HepG2 (cell line): ENCODE data around the gene DOCK4. TPM values are rescaled to one million over a fixed set of nuclear protein-coding genes. Genes with fewer than 3 reads are reported as not detected.

Experiments
- ATAC-seq: fragments of 200-7000 bp; cut with Tn5 transposase; 3 replicates; pipeline ENCODE4 v1.9.1; 2020; ENCODE audit warnings: mild to moderate bottlenecking, moderate library complexity
- BruUV-seq: library from RNA; stranded (reverse); fragments of 400-500 nt; replicated peaks from 2 replicates; lab custom pipeline; 2021; lab: Mats Ljungman, UMichigan
- CTCF ChIA-PET: fragments of 300-600 bp; formaldehyde crosslinking; extraction: SDS; loops from one replicate; lab custom pipeline; 2021; ENCODE audit warnings: low total read pairs, inconsistent platforms, low intra/inter-chr PET ratio; lab: Yijun Ruan, JAX
- POLR2A ChIA-PET: fragments of 350-600 bp; sonication (Branson Sonifier 250); formaldehyde crosslinking; loops from one replicate; lab custom pipeline; 2020; ENCODE audit warnings: antibody characterized with exemption, inconsistent platforms; lab: Yijun Ruan, JAX
- DNase-seq: peaks from one replicate; pipeline ENCODE4 v3.0.0-alpha.2; 2015; ENCODE audit warnings: low spot score
- FAIRE-seq: peaks from 3 replicates; lab custom pipeline; 2011; peaks lifted over from hg19 to GRCh38; lab: Jason Lieb, UNC
- H2AFZ ChIP-seq: one replicate; pipeline ENCODE4 v1.6.1; 2011; ENCODE audit warnings: low read length, inconsistent platforms
- H3K27ac ChIP-seq: fragments of 300-600 bp; 3 replicates; pipeline ENCODE4 v1.8.0; 2011; ENCODE audit warnings: mixed run types, mild to moderate bottlenecking, mixed read lengths, low read length, inconsistent platforms; ENCODE audit not compliant: insufficient read depth; ENCODE audit errors: extremely low read length
- H3K27me3 ChIP-seq, 2 experiments: fragments of 200-600 bp in 1 of 2; 2 replicates in 1 of 2; 3 replicates in 1 of 2; pipeline versions ENCODE4 v1.6.0 to v1.8.0; 2011; ENCODE audit warnings: low read length in 2 of 2, mild to moderate bottlenecking in 2 of 2, moderate library complexity in 2 of 2, inconsistent platforms in 1 of 2; ENCODE audit not compliant: insufficient read depth in 2 of 2, control insufficient read depth in 1 of 2
- H3K36me3 ChIP-seq, 2 experiments: fragments of 200-600 bp in 1 of 2; replicated peaks in 1 of 2; 2 replicates in 1 of 2; 3 replicates in 1 of 2; pipeline versions ENCODE4 v1.5.1 to v1.8.0; 2011; ENCODE audit warnings: low read length in 2 of 2, inconsistent platforms in 1 of 2; ENCODE audit not compliant: insufficient read depth in 2 of 2, control insufficient read depth in 1 of 2
- H3K4me1 ChIP-seq: 2 replicates; pipeline ENCODE4 v1.5.1; 2012; ENCODE audit warnings: low read length, inconsistent platforms; ENCODE audit not compliant: insufficient read depth
- H3K4me2 ChIP-seq: 2 replicates; pipeline ENCODE4 v1.6.0; 2011; ENCODE audit warnings: low read depth, low read length, inconsistent platforms
- H3K4me3 ChIP-seq, 3 experiments: fragments of 200-600 bp in 1 of 3; sonication (generic), shearing (Covaris generic) in 1 of 3; replicated peaks in 1 of 3; 2 replicates each; pipeline ENCODE4 v1.5.1; 2011 to 2016; ENCODE audit warnings: low read length in 3 of 3, inconsistent platforms in 2 of 3, low read depth in 2 of 3, mild to moderate bottlenecking in 2 of 3, control low read depth in 1 of 3, mixed read lengths in 1 of 3; ENCODE audit not compliant: insufficient read depth in 1 of 3
- H3K79me2 ChIP-seq: one replicate; pipeline ENCODE4 v1.6.1; 2011; ENCODE audit warnings: low read length, inconsistent platforms; ENCODE audit not compliant: insufficient read depth
- H3K9ac ChIP-seq: 2 replicates; pipeline ENCODE4 v1.6.0; 2011; ENCODE audit warnings: mild to moderate bottlenecking, low read depth, low read length, inconsistent platforms; ENCODE audit not compliant: insufficient read depth
- H3K9me3 ChIP-seq: 2 replicates; pipeline ENCODE4 v1.5.1; 2012; ENCODE audit warnings: mild to moderate bottlenecking, low read length
- H4K20me1 ChIP-seq: 2 replicates; pipeline ENCODE4 v1.6.0; 2011; ENCODE audit warnings: inconsistent platforms, mild to moderate bottlenecking, low read length, moderate library complexity; ENCODE audit not compliant: insufficient read depth
- HNF1A ChIP-seq, 2 experiments: sonication (generic) in 1 of 2; formaldehyde crosslinking in 1 of 2; IDR thresholded peaks; 2 replicates each; pipeline versions ENCODE4 v1.4.0 to v1.6.1; 2016 to 2020; ENCODE audit warnings: borderline replicate concordance in 1 of 2, low read depth in 1 of 2, mild to moderate bottlenecking in 1 of 2, missing genetic modification reagents in 1 of 2
- SNAI1 ChIP-seq: sonication (generic); formaldehyde crosslinking; IDR thresholded peaks from 2 replicates; pipeline ENCODE4 v1.5.0; 2020; ENCODE audit warnings: mild to moderate bottlenecking, missing genetic modification reagents, borderline replicate concordance
- ZNF34 ChIP-seq: sonication (generic); formaldehyde crosslinking; IDR thresholded peaks from 2 replicates; pipeline ENCODE4 v1.4.0; 2020; ENCODE audit warnings: mild to moderate bottlenecking, missing genetic modification reagents, borderline replicate concordance
- ZNF570 ChIP-seq: sonication (generic); formaldehyde crosslinking; IDR thresholded peaks from 2 replicates; pipeline ENCODE4 v1.4.0; 2020; ENCODE audit warnings: mild to moderate bottlenecking, missing genetic modification reagents, borderline replicate concordance
- ZNF768 ChIP-seq: sonication (generic); formaldehyde crosslinking; IDR thresholded peaks from 2 replicates; pipeline ENCODE4 v1.4.0; 2020; ENCODE audit warnings: missing genetic modification reagents
- ZNF776 ChIP-seq: sonication (generic); formaldehyde crosslinking; IDR thresholded peaks from 2 replicates; pipeline ENCODE4 v1.4.0; 2020; ENCODE audit warnings: mild to moderate bottlenecking, missing genetic modification reagents
- ZNF879 ChIP-seq: sonication (generic); formaldehyde crosslinking; IDR thresholded peaks from 2 replicates; pipeline ENCODE4 v1.8.1; 2023; ENCODE audit warnings: missing genetic modification reagents
- WGBS: methylation state at CpG from one replicate; pipeline ENCODE4 v1.1.6; 2017; ENCODE audit warnings: low lambda C conversion rate; 5-methylcytosine and 5-hydroxymethylcytosine counted together
- in situ Hi-C: cut with HindIII; loops from 2 replicates; pipeline ENCODE4 v1.10.0; 2017; ENCODE audit warnings: low pct_unique_long_range_greater_than_20kb; ENCODE audit not compliant: extremely low pct_ligation_motif_present
- intact Hi-C: fragments of 100-400 bp; cut with micrococcal nuclease; formaldehyde crosslinking; loops from one replicate; pipeline ENCODE4 v1.10.0; 2022; ENCODE audit not compliant: unreplicated experiment
- polyA plus RNA-seq, 8 experiments: library from polyadenylated mRNA; depleted of rRNA in 3 of 8; stranded (reverse) in 7 of 8; unstranded in 1 of 8; fragments of >200 nt; fragmentation: Illumina TruSeq in 4 of 8; extraction: Trizol in 4 of 8; gene quantifications; 2 replicates each; pipeline versions ENCODE4 v1.2.1 to v1.2.3, GENCODE V29; 2011 to 2016; ENCODE audit warnings: low read depth in 4 of 8, missing spikeins in 1 of 8, mixed read lengths in 1 of 8; ENCODE audit not compliant: insufficient read depth in 1 of 8
- total RNA-seq, 5 experiments: library from RNA; depleted of rRNA; stranded (reverse); fragments of >200 nt; fragmentation: Illumina TruSeq; extraction: Trizol; gene quantifications; 2 replicates each; pipeline ENCODE4 v1.2.3, GENCODE V29; 2016; ENCODE audit warnings: low read depth in 1 of 5

The DOCK4 gene
- total and polyA plus RNA-seq, 2 of the 13 experiments (the other 11 are each of a cell fraction or from before 2014, with no cell fraction given), result 13.5 to 17.4 TPM

GRCh38 chr7:111844904-111845671 lies 361.1 kb downstream of the DOCK4 start:
- Histone ChIP-seq H3K27me3 (no peaks in the 10 kb centered on the region), H4K20me1 (no peaks in the 10 kb centered on the region), H3K36me3 (peaks cover 3 to 6% of the 10 kb centered on the region in 2 experiments; a peak in 3 of 5 replicates)
- POLR2A ChIA-PET, result no interaction called here
- in situ Hi-C loops, result no loop called here
- DNase-seq, result peak; percentile 11
- TF ChIP-seq ZNF776 (CRISPR knock-in tag), result no peak
- no peak for TF ChIP-seq ZNF570 (CRISPR knock-in tag)
- peak; percentile 12; the same call in 1 of the 2 replicates for TF ChIP-seq ZNF768 (CRISPR knock-in tag)
- no peak for TF ChIP-seq ZNF34 (CRISPR knock-in tag)
- no peak for TF ChIP-seq SNAI1
- no peak for TF ChIP-seq ZNF879
- TF ChIP-seq HNF1A (IDR thresholded peaks at IDR 0.05; ENCODE audit: low read depth), result 0 out of 2 replicates have a peak, but pooled peaks have one; percentile 20
- 0 out of 2 replicates have a peak, but pooled peaks have one; percentile 21 for TF ChIP-seq HNF1A (CRISPR knock-in tag; IDR thresholded peaks at IDR 0.05; ENCODE audit: borderline replicate concordance)
- TF ChIP-seq, all 625 proteins: peak for 2
- Histone ChIP-seq H3K4me1 (peaks cover 13% of the 10 kb centered on the region), H2AFZ (no peak overlapping the region), H3K9ac (no peak overlapping the region), H3K27ac (no peak overlapping the region), H3K9me3 (no peaks in the 10 kb centered on the region), H3K4me3 (no peak overlapping the region), H3K79me2 (no peaks in the 10 kb centered on the region), H3K4me2 (no peak overlapping the region)
- ATAC-seq, result peak; percentile 73
- FAIRE-seq, result no peak
- 95% methylated on average over 3 of the region's 4 CpGs for WGBS
- intact Hi-C loops, result no loop called here
- BruUV-seq, result no TSS peak
- CTCF ChIA-PET, result no interaction called here
